ENCODE results near the gene PROX1. TPM values are rescaled to one million over a fixed set of nuclear protein-coding genes. Genes with fewer than 3 reads are reported as not detected.

The PROX1 gene
- total and polyA plus RNA-seq, 4 experiments from 2014 or later = not detected

DNA sequence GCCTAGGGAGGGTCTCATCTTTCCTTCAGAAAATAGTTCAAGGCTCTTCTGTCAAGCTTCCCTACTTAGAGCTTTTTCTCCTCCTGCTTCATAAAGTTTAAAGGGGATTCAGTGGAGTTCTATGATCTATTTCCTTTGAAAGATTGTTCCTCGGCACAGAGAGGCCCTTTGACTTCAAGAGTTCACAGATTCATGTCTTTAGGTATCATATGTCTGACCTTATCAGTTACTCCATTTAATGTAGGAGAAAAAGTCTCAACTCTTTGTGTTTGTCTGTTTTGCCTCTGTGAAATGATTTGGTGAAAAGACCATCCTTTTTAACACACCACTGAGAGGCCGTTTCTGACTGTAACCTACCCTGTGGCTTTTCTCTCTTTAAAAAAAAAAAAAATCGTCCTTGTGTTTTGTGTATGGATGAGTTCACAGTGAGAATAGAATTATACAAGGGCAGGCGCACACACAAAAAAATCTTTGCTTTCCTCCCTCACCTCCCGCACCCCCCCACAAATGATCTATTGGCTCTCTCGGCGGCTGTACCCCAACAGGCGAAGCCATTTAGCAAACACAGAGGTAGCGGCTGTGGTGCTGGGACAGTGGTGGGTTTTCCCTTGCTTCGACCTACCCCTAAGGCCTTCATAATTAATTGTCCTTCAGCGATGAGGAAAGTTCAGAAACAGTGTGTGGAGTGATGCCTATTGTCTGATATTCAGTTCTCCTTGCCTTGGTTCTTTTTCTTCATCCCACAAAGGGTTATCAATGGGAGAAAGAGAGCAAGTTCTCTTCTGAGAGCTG, 29.6 kb downstream of the PROX1 start:
- Histone ChIP-seq H3K9me3 (ENCODE audit: control insufficient read depth in 1 of 2, low read length in 2 of 2) (no peaks in the 10 kb centered on the region), H3K4me3 (ENCODE audit: low read length in 2 of 2) (no peak overlapping the region), H3K27me3 (ENCODE audit: insufficient read depth, low read length) (no peaks in the 10 kb centered on the region), H3K4me1 (ENCODE audit: insufficient read depth, low read length) (no peaks in the 10 kb centered on the region), H3K27ac (ENCODE audit: low read depth, low read length) (no peak overlapping the region), H3K36me3 (ENCODE audit: insufficient read depth, low read length) (no peaks in the 10 kb centered on the region)
- H3K4me3 Mint-ChIP-seq = no peak overlapping the region
- no peaks in the 10 kb centered on the region for H3K36me3 Mint-ChIP-seq
- ChIA-PET POLR2A (ENCODE audit: partially characterized antibody) (no interaction called here), CTCF (ENCODE audit: partially characterized antibody) (no interaction called here)
- peaks cover 0 to 4% (median 0%) of the 10 kb centered on the region in 8 donors for H3K9me3 Mint-ChIP-seq
- H3K27me3 Mint-ChIP-seq = peaks cover 2 to 3% of the 10 kb centered on the region in 2 donors
- no peak overlapping the region for H3K27ac Mint-ChIP-seq
- intact Hi-C loops (cut with micrococcal nuclease) = no loop called here
- no peak for DNase-seq
- peaks cover 0 to 4% (median 0%) of the 10 kb centered on the region in 4 donors for H3K4me1 Mint-ChIP-seq

DNA sequence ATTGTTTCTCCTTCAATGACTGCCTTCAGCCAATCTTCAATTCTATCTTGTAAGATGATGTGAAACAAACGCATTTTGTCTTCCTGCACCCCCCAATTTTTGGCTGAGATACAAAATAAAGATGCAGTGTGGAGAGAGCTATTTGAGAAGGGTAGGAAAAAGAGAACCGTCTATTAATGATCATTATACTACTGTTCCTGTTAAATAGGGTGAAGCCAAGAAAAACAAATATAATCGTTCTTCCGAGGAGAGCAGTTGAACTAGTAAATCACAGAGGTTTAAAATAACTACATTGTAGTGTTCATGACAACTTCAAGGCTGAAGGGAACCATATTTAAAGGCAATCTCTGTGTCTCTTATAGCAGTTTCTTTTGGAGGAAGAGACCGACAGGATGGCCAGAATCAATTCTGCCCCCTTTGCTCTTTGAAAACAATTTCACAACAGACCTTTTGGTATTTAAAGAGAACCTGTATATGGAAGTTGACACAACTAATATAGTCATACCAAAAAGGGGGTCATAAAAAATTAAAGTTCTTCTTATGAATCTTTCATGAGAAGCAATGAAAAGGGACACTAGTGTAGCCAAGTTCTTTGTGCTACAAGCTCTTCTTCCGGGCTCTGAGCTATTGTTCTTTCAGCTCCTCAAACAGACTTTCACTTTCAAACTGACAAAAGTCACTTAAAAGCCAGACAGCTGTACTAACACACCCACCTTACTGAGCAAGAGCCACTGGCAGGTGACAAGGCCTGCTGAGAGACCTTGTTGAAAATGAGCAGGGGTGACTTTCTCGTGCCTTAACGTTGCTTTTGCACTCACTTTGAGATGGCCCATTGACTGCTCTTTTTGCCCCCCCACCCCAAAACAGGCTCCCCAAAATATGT, 30.9 kb downstream of the PROX1 start:
- H3K27me3 Mint-ChIP-seq = peaks cover 2 to 3% of the 10 kb centered on the region in 2 donors
- no peak for DNase-seq
- no peak overlapping the region for H3K4me3 Mint-ChIP-seq
- no peaks in the 10 kb centered on the region for H3K36me3 ChIP-seq (ENCODE audit: insufficient read depth, low read length)
- intact Hi-C loops (cut with micrococcal nuclease) = no loop called here
- ChIA-PET CTCF (ENCODE audit: partially characterized antibody) (no interaction called here), POLR2A (ENCODE audit: partially characterized antibody) (no interaction called here)
- H3K27ac Mint-ChIP-seq = no peak overlapping the region
- no peak overlapping the region for H3K4me3 ChIP-seq (ENCODE audit: low read length in 2 of 2)
- H3K9me3 Mint-ChIP-seq = peaks cover 0 to 4% (median 0%) of the 10 kb centered on the region in 8 donors
- no peaks in the 10 kb centered on the region for H3K36me3 Mint-ChIP-seq
- no peaks in the 10 kb centered on the region for H3K9me3 ChIP-seq (ENCODE audit: control insufficient read depth in 1 of 2, low read length in 2 of 2)
- no peak overlapping the region for H3K27ac ChIP-seq (ENCODE audit: low read depth, low read length)
- peaks cover 0 to 4% (median 0%) of the 10 kb centered on the region in 4 donors for H3K4me1 Mint-ChIP-seq
- H3K27me3 ChIP-seq (ENCODE audit: insufficient read depth, low read length) = no peaks in the 10 kb centered on the region
- no peaks in the 10 kb centered on the region for H3K4me1 ChIP-seq (ENCODE audit: insufficient read depth, low read length)

DNA sequence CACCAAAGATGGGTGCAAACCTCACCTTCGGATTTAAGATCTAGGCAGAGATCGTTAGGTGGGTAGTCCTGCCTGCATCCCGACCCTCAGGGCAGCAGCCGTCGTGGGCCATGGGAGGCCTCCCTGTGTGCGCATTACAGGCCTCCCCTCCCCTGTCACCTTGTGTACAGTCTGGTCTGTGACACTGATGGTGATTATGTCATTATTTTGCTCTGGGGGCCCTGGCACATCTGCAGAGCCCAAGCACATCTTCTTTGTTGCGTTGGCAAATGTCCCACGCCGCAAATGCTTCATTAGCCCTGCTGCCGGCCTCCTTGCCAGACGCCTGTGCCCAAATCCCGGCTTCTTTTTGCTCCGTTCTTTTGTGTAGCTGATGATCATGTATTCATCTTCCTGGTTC, 31.7 kb downstream of the PROX1 start:
- Mint-ChIP-seq H3K27ac (peak overlapping the region in 1 of 7 donors; percentile 48), H3K9me3 (peaks cover 0 to 4% (median 0%) of the 10 kb centered on the region in 8 donors), H3K4me3 (no peak overlapping the region), H3K4me1 (peaks cover 0 to 4% (median 0%) of the 10 kb centered on the region in 4 donors), H3K36me3 (no peaks in the 10 kb centered on the region), H3K27me3 (peaks cover 2 to 3% of the 10 kb centered on the region in 2 donors)
- DNase-seq = no peak
- ChIA-PET POLR2A (ENCODE audit: partially characterized antibody) (no interaction called here), CTCF (ENCODE audit: partially characterized antibody) (no interaction called here)
- Histone ChIP-seq H3K27me3 (ENCODE audit: insufficient read depth, low read length) (no peaks in the 10 kb centered on the region), H3K9me3 (ENCODE audit: control insufficient read depth in 1 of 2, low read length in 2 of 2) (no peaks in the 10 kb centered on the region), H3K27ac (ENCODE audit: low read depth, low read length) (no peak overlapping the region), H3K4me3 (ENCODE audit: low read length in 2 of 2) (no peak overlapping the region), H3K4me1 (ENCODE audit: insufficient read depth, low read length) (no peaks in the 10 kb centered on the region), H3K36me3 (ENCODE audit: insufficient read depth, low read length) (no peaks in the 10 kb centered on the region)
- intact Hi-C loops (cut with micrococcal nuclease) = no loop called here

DNA sequence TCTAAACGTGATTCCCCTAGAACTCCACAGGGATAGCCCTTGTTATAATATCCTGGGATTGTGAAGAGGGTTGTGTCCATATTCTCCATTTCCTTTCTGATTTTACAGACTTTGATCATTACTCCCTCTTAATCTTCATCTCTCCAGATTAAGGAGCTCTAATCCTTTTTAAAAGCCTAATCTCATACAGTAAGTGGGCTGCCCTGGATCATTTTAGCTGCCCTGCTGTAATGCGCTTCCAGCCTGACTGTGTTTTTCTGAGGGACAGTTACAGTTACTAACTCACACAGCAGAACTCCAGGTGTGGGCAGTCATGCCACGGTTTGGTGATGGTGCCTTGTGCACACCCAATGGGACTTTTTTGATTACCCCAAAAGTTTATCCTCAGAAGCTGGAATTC, 33.5 kb downstream of the PROX1 start:
- H3K4me1 ChIP-seq (ENCODE audit: insufficient read depth, low read length) = no peaks in the 10 kb centered on the region
- POLR2A ChIA-PET (ENCODE audit: partially characterized antibody) = no interaction called here
- intact Hi-C loops (cut with micrococcal nuclease) = no loop called here
- Mint-ChIP-seq H3K4me1 (peaks cover 0 to 4% (median 0%) of the 10 kb centered on the region in 4 donors), H3K9me3 (peaks cover 0 to 4% (median 0%) of the 10 kb centered on the region in 8 donors), H3K36me3 (no peaks in the 10 kb centered on the region), H3K4me3 (no peak overlapping the region), H3K27me3 (peaks cover 0 to 3% of the 10 kb centered on the region in 2 donors), H3K27ac (no peak overlapping the region)
- H3K27ac ChIP-seq (ENCODE audit: low read depth, low read length) = no peak overlapping the region
- H3K9me3 ChIP-seq (ENCODE audit: control insufficient read depth in 1 of 2, low read length in 2 of 2) = no peaks in the 10 kb centered on the region
- CTCF ChIA-PET (ENCODE audit: partially characterized antibody) = no interaction called here
- no peak overlapping the region for H3K4me3 ChIP-seq (ENCODE audit: low read length in 2 of 2)
- no peak for DNase-seq
- no peaks in the 10 kb centered on the region for H3K27me3 ChIP-seq (ENCODE audit: insufficient read depth, low read length)
- H3K36me3 ChIP-seq (ENCODE audit: insufficient read depth, low read length) = no peaks in the 10 kb centered on the region

DNA sequence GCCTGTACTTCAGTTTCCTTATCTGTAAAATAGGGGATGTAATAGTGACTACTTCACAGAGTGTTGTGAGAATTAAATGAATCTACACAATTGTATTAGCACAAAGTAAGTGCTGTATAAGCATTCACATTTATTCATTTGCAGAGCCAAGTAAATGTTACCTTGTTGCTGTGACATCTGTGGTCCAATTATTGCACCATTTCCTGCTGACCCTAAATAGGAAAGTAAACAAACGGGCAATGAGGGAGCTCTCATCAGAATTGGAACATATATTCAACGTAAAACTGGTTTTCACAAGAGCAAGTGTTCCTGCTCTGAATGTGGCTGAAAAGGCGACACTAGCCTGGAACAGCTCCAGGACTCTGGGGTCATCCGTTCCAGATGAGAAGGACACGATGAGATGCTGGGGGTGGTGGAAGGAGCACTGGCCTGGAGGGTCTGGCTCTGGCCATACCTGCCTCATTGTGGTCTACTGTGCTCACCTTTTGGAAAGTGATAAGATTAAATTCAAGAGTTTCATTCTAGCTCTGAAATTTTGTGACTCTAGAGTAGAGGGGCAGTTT, 34.5 kb downstream of the PROX1 start:
- H3K4me3 ChIP-seq (ENCODE audit: low read length in 2 of 2) = no peak overlapping the region
- Mint-ChIP-seq H3K27ac (no peak overlapping the region), H3K9me3 (peaks cover 0 to 4% (median 0%) of the 10 kb centered on the region in 8 donors), H3K4me3 (no peak overlapping the region), H3K4me1 (peaks cover 0 to 4% (median 0%) of the 10 kb centered on the region in 4 donors), H3K27me3 (peaks cover 1 to 3% of the 10 kb centered on the region in 2 donors), H3K36me3 (no peaks in the 10 kb centered on the region)
- intact Hi-C loops (cut with micrococcal nuclease) = no loop called here
- POLR2A ChIA-PET (ENCODE audit: partially characterized antibody) = no interaction called here
- CTCF ChIA-PET (ENCODE audit: partially characterized antibody) = no interaction called here
- no peaks in the 10 kb centered on the region for H3K9me3 ChIP-seq (ENCODE audit: control insufficient read depth in 1 of 2, low read length in 2 of 2)
- no peaks in the 10 kb centered on the region for H3K36me3 ChIP-seq (ENCODE audit: insufficient read depth, low read length)
- no peak for DNase-seq
- H3K27me3 ChIP-seq (ENCODE audit: insufficient read depth, low read length) = no peaks in the 10 kb centered on the region
- H3K27ac ChIP-seq (ENCODE audit: low read depth, low read length) = no peak overlapping the region
- no peaks in the 10 kb centered on the region for H3K4me1 ChIP-seq (ENCODE audit: insufficient read depth, low read length)

DNA sequence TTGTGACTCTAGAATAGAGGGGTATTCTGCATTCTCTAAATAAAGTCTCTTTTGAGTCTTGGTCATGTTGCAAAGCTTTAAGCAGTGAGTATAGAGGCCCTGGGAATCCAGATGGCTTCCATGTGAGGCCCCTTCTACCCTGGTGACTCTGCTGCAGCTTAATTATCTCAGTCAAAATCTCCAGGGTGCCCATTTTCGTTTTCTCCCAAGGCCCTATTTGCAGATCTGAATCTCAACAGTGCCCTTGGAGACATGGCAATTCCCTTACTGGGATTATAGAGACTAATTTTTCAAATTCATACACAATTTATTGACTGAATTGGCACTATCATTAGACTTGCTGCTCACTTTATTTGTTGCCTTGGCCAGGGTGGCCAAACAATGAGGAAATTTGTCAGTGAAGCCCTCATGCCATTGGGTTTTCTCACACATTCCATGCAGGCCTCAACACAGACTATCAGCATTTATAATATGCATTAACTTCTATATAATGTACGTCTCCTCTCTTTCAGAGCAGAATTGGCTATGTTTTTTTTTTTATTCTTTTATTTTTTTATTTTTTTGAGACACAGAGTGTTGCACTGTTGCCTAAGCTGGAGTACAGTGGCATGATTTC, 35.1 kb downstream of the PROX1 start:
- no peaks in the 10 kb centered on the region for H3K4me1 ChIP-seq (ENCODE audit: insufficient read depth, low read length)
- no peaks in the 10 kb centered on the region for H3K36me3 ChIP-seq (ENCODE audit: insufficient read depth, low read length)
- no peaks in the 10 kb centered on the region for H3K36me3 Mint-ChIP-seq
- H3K27ac Mint-ChIP-seq = no peak overlapping the region
- no peak for DNase-seq
- peaks cover 3 to 4% of the 10 kb centered on the region in 2 donors for H3K27me3 Mint-ChIP-seq
- H3K4me1 Mint-ChIP-seq = peaks cover 0 to 4% (median 0%) of the 10 kb centered on the region in 4 donors
- no peak overlapping the region for H3K4me3 Mint-ChIP-seq
- ChIA-PET CTCF (ENCODE audit: partially characterized antibody) (no interaction called here), POLR2A (ENCODE audit: partially characterized antibody) (no interaction called here)
- intact Hi-C loops (cut with micrococcal nuclease) = no loop called here
- peaks cover 0 to 4% (median 0%) of the 10 kb centered on the region in 8 donors for H3K9me3 Mint-ChIP-seq
- no peak overlapping the region for H3K4me3 ChIP-seq (ENCODE audit: low read length in 2 of 2)
- H3K9me3 ChIP-seq (ENCODE audit: control insufficient read depth in 1 of 2, low read length in 2 of 2) = no peaks in the 10 kb centered on the region
- no peak overlapping the region for H3K27ac ChIP-seq (ENCODE audit: low read depth, low read length)
- H3K27me3 ChIP-seq (ENCODE audit: insufficient read depth, low read length) = no peaks in the 10 kb centered on the region

DNA sequence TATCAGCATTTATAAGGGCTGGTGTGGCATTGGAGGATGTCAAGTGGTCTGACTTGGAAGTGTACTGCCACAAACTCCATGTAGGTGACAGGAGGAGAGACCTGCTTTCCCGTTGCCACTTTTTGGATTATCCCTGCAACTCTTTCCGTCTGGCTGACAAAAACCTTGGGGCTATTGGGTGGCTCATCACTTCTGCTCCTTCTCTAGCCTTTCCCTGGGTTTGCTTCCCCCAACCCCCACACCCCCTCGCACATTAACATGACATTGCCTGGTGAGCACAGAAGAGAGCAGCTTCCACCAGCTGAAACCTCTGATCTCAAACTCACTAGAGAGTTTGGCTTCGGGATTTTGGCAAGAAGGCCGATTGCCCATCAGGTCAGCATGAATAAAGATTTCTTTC, 39.2 kb downstream of the PROX1 start:
- no peaks in the 10 kb centered on the region for H3K36me3 ChIP-seq (ENCODE audit: insufficient read depth, low read length)
- Mint-ChIP-seq H3K9me3 (peaks cover 0 to 2% (median 0%) of the 10 kb centered on the region in 8 donors), H3K4me3 (no peak overlapping the region), H3K27ac (no peak overlapping the region), H3K27me3 (peaks cover 4 to 5% of the 10 kb centered on the region in 2 donors), H3K36me3 (no peaks in the 10 kb centered on the region), H3K4me1 (no peaks in the 10 kb centered on the region)
- ChIA-PET POLR2A (ENCODE audit: partially characterized antibody) (no interaction called here), CTCF (ENCODE audit: partially characterized antibody) (no interaction called here)
- H3K27ac ChIP-seq (ENCODE audit: low read depth, low read length) = no peak overlapping the region
- no peak for DNase-seq
- no peak overlapping the region for H3K4me3 ChIP-seq (ENCODE audit: low read length in 2 of 2)
- H3K4me1 ChIP-seq (ENCODE audit: insufficient read depth, low read length) = no peaks in the 10 kb centered on the region
- no peaks in the 10 kb centered on the region for H3K9me3 ChIP-seq (ENCODE audit: control insufficient read depth in 1 of 2, low read length in 2 of 2)
- H3K27me3 ChIP-seq (ENCODE audit: insufficient read depth, low read length) = no peaks in the 10 kb centered on the region
- intact Hi-C loops (cut with micrococcal nuclease) = no loop called here
